ENCODE measurements around the gene C9orf43. TPM values are rescaled to one million over a fixed set of nuclear protein-coding genes. Genes with fewer than 3 reads are reported as not detected.
A peak's percentile ranks its signal among the peaks of the same experiment; 100 is the strongest.

C9orf43 gene
- total and polyA plus RNA-seq, 9 of the 15 experiments (the other 6 are each of a cell fraction or from before 2014, with no cell fraction given), result 0.21 to 0.58 (median 0.33) TPM

GRCh38 chr9:113368982-113369854, 41.3 kb upstream of the C9orf43 start (continued):
- TF ChIP-seq ZNF318 (IDR thresholded peaks at IDR 0.05; ENCODE audit: borderline replicate concordance in 1 of 2, low read depth in 1 of 2), result no peak
- TF ChIP-seq THRB (CRISPR knock-in tag; conservative IDR thresholded peaks at IDR 0.05), result no peak
- no peak for TF ChIP-seq HDGF (IDR thresholded peaks at IDR 0.05)
- TF ChIP-seq DPF2 (IDR thresholded peaks at IDR 0.05), result peak; percentile 95
- no peak for TF ChIP-seq RAD21 (CRISPR knock-in tag; conservative IDR thresholded peaks at IDR 0.05 in 1 of 2, IDR thresholded peaks at IDR 0.05 in 1 of 2)
- TF ChIP-seq RBM17 (IDR thresholded peaks at IDR 0.05; ENCODE audit: borderline replicate concordance, low read depth, low read length), result no peak
- peak; percentile 68 for TF ChIP-seq HMGN3 (IDR thresholded peaks at IDR 0.05; ENCODE audit: borderline replicate concordance, extremely low read depth, insufficient read length, low read depth, low read length)
- TF ChIP-seq CREB5 (CRISPR knock-in tag; IDR thresholded peaks at IDR 0.05), result no peak
- TF ChIP-seq U2AF2 (optimal IDR thresholded peaks at IDR 0.05; ENCODE audit: low read depth, low read length), result no peak
- no peak for TF ChIP-seq SPI1 (IDR thresholded peaks at IDR 0.05; ENCODE audit: borderline replicate concordance, low read depth, low read length)
- TF ChIP-seq PRPF4 (IDR thresholded peaks at IDR 0.05; ENCODE audit: insufficient read depth, low read depth, low read length, poor library complexity, severe bottlenecking), result no peak
- no peak for TF ChIP-seq SIN3A (IDR thresholded peaks at IDR 0.05; ENCODE audit: borderline replicate concordance in 2 of 2, control insufficient read depth in 1 of 2, low read depth in 2 of 2, low read length in 2 of 2)
- TF ChIP-seq ZNF143 (CRISPR knock-in tag; IDR thresholded peaks at IDR 0.05), result no peak
- no peak for TF ChIP-seq GTF2B (IDR thresholded peaks at IDR 0.05; ENCODE audit: extremely low read depth, insufficient read length)
